Activated T-helper 17 cell treated with anti-CD3 and anti-CD28 coated beads, Interleukin-2, amount 50 U/mL, for 72 hours (primary cell): ENCODE data around the gene ADH5. TPM values are rescaled to one million over a fixed set of nuclear protein-coding genes. Genes with fewer than 3 reads are reported as not detected.
"Not testable (repeated sequence)": the region's sequence is repeated elsewhere in the genome, so short reads cannot be mapped to it uniquely, and the experiment has no call there.

Source experiments
- ATAC-seq: fragments of 150-1000 bp; cut with Tn5 transposase; replicated peaks from 2 replicates; pipeline ENCODE4 v1.10.0; 2021; ENCODE audit warnings: mild to moderate bottlenecking, moderate library complexity
- H3K27ac Mint-ChIP-seq: one replicate; pipeline ENCODE4 v1.8.0; 2022; ENCODE audit warnings: mixed read lengths
- H3K27me3 Mint-ChIP-seq: one replicate; pipeline ENCODE4 v1.8.0; 2022; ENCODE audit warnings: mixed read lengths
- H3K36me3 Mint-ChIP-seq: one replicate; pipeline ENCODE4 v1.8.0; 2022; ENCODE audit warnings: low read depth, mild to moderate bottlenecking, mixed read lengths
- H3K4me1 Mint-ChIP-seq: one replicate; pipeline ENCODE4 v1.8.0; 2022; ENCODE audit warnings: mixed read lengths
- H3K4me3 Mint-ChIP-seq: one replicate; pipeline ENCODE4 v1.8.0; 2022; ENCODE audit warnings: mild to moderate bottlenecking, mixed read lengths
- H3K9me3 Mint-ChIP-seq: one replicate; pipeline ENCODE4 v1.8.0; 2022; ENCODE audit warnings: mixed read lengths
- total RNA-seq, 2 donors: library from RNA; stranded (reverse); gene quantifications; one replicate each; pipeline ENCODE4 v1.2.3, GENCODE V29; 2022

The ADH5 gene
- total RNA-seq, 2 donors from 2014 or later: 96.4 to 114 TPM

- Mint-ChIP-seq H3K27me3 (no peaks in the 10 kb centered on the region), H3K9me3 (no peaks in the 10 kb centered on the region), H3K4me1 (peaks cover 31% of the 10 kb centered on the region), H3K36me3 (peaks cover 52% of the 10 kb centered on the region), H3K27ac (peak overlapping the region; percentile 63), H3K4me3 (peak overlapping the region; percentile 10)
- ATAC-seq: no peak
Observed at GRCh38 chr4:99029852-99030251, 58.7 kb downstream of the ADH5 start.

GRCh38 chr4:99029018-99029735 lies 59.4 kb downstream of the ADH5 start:
- Mint-ChIP-seq H3K4me3 (peak overlapping the region; percentile 10), H3K36me3 (peaks cover 45% of the 10 kb centered on the region), H3K9me3 (no peaks in the 10 kb centered on the region), H3K27me3 (no peaks in the 10 kb centered on the region), H3K4me1 (peaks cover 38% of the 10 kb centered on the region), H3K27ac (peak overlapping the region; percentile 63)
- ATAC-seq: peak; percentile 67

- H3K9me3 Mint-ChIP-seq: no peaks in the 10 kb centered on the region
- no peak overlapping the region for H3K27ac Mint-ChIP-seq
- H3K4me3 Mint-ChIP-seq: no peak overlapping the region
- H3K27me3 Mint-ChIP-seq: no peaks in the 10 kb centered on the region
- H3K36me3 Mint-ChIP-seq: peaks cover 35% of the 10 kb centered on the region
- ATAC-seq: peak; percentile 80
- peaks cover 45% of the 10 kb centered on the region for H3K4me1 Mint-ChIP-seq
Observed at GRCh38 chr4:99028187-99028586, 60.4 kb downstream of the ADH5 start.

- no peak overlapping the region for H3K4me3 Mint-ChIP-seq
- H3K4me1 Mint-ChIP-seq: peaks cover 45% of the 10 kb centered on the region
- H3K27me3 Mint-ChIP-seq: no peaks in the 10 kb centered on the region
- H3K36me3 Mint-ChIP-seq: peaks cover 32% of the 10 kb centered on the region
- H3K27ac Mint-ChIP-seq: no peak overlapping the region
- H3K9me3 Mint-ChIP-seq: no peaks in the 10 kb centered on the region
- ATAC-seq: no peak
Observed at GRCh38 chr4:99027304-99027703, 61.3 kb downstream of the ADH5 start.

- ATAC-seq: no peak
- peaks cover 46% of the 10 kb centered on the region for H3K4me1 Mint-ChIP-seq
- H3K36me3 Mint-ChIP-seq: peaks cover 26% of the 10 kb centered on the region
- no peaks in the 10 kb centered on the region for H3K27me3 Mint-ChIP-seq
- peaks cover 8% of the 10 kb centered on the region for H3K9me3 Mint-ChIP-seq
- H3K4me3 Mint-ChIP-seq: no peak overlapping the region
- H3K27ac Mint-ChIP-seq: peak overlapping the region; percentile 17
Observed at GRCh38 chr4:99025506-99025905, 63.1 kb downstream of the ADH5 start.

- Mint-ChIP-seq H3K4me1 (peaks cover 41% of the 10 kb centered on the region), H3K27me3 (no peaks in the 10 kb centered on the region), H3K36me3 (peaks cover 22% of the 10 kb centered on the region), H3K9me3 (peaks cover 13% of the 10 kb centered on the region), H3K27ac (peak overlapping the region; percentile 17), H3K4me3 (peak overlapping the region; percentile 24)
- ATAC-seq: no peak
Observed at GRCh38 chr4:99024481-99025275, 63.9 kb downstream of the ADH5 start.

- H3K27me3 Mint-ChIP-seq: not testable (repeated sequence)
- Mint-ChIP-seq H3K27ac (peak overlapping the region; percentile 17), H3K4me1 (peaks cover 41% of the 10 kb centered on the region), H3K36me3 (peaks cover 24% of the 10 kb centered on the region), H3K4me3 (peak overlapping the region; percentile 24), H3K9me3 (peaks cover 17% of the 10 kb centered on the region)
- ATAC-seq: peak; percentile 39
Observed at GRCh38 chr4:99023800-99024251, 64.8 kb downstream of the ADH5 start.

GRCh38 chr4:99022566-99022965 lies 66.0 kb downstream of the ADH5 start:
- Mint-ChIP-seq H3K4me3 (no peak overlapping the region), H3K27me3 (no peaks in the 10 kb centered on the region), H3K4me1 (peaks cover 41% of the 10 kb centered on the region), H3K9me3 (peaks cover 17% of the 10 kb centered on the region), H3K36me3 (peaks cover 27% of the 10 kb centered on the region), H3K27ac (no peak overlapping the region)
- no peak for ATAC-seq

GRCh38 chr4:99021386-99021785 lies 67.2 kb downstream of the ADH5 start:
- Mint-ChIP-seq H3K27me3 (no peaks in the 10 kb centered on the region), H3K4me1 (peaks cover 40% of the 10 kb centered on the region), H3K4me3 (no peak overlapping the region), H3K27ac (no peak overlapping the region), H3K36me3 (peaks cover 27% of the 10 kb centered on the region), H3K9me3 (peaks cover 17% of the 10 kb centered on the region)
- no peak for ATAC-seq

Other genes starting within 250 kb of the ADH5 start
- gene EIF4E, start 159.7 kb downstream of the ADH5 start, total RNA-seq: 100 to 1,000 TPM in 1 of 2 donors, 10 to 100 TPM in 1; 75.0 to 125 TPM
- 10 to 100 TPM; 59.6 to 64.1 TPM for gene METAP1, start 93.1 kb downstream of the ADH5 start, total RNA-seq
- gene ADH4, start 55.5 kb upstream of the ADH5 start, total RNA-seq: not detected
- gene ADH6, start 130.5 kb upstream of the ADH5 start, total RNA-seq: not detected
- gene ADH1A, start 202.2 kb upstream of the ADH5 start, total RNA-seq: not detected
- gene ADH1B, start 232.6 kb upstream of the ADH5 start, total RNA-seq: not detected